ENCODE data around the gene VPS37B.

Gene VPS37B

GRCh38 chr12:122867691-122868461, 28.0 kb downstream of the VPS37B start:
- no peak for DNase-seq (ENCODE audit: low read depth in 1 of 2, low spot score in 1 of 2)

GRCh38 chr12:122866950-122867607, 28.8 kb downstream of the VPS37B start:
- no peak for DNase-seq (ENCODE audit: low read depth in 1 of 2, low spot score in 1 of 2)

DNA sequence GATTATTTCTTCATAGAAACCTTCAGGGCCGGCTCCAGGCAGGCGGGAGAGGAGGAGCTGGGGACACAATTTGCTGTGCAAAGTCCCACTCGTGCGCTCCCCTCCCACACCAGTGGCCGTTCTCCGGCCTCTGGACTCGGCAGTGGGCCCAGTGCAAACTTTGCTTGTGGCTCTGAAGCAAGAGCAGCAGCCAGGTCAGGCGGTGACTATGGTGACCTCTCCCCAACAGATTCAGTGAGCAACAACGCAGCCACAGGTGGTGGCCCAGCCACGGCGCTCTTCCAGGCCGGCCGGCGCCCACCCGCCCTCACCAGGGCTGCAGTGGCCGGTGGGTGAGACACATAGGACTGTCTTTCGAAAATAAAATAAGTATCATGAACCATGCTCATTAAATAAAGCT, 29.5 kb downstream of the VPS37B start:
- DNase-seq (ENCODE audit: low read depth in 1 of 2, low spot score in 1 of 2): no peak

- no peak for DNase-seq (ENCODE audit: low read depth in 1 of 2, low spot score in 1 of 2)
Measured at GRCh38 chr12:122865268-122866231, 30.4 kb downstream of the VPS37B start.

DNA sequence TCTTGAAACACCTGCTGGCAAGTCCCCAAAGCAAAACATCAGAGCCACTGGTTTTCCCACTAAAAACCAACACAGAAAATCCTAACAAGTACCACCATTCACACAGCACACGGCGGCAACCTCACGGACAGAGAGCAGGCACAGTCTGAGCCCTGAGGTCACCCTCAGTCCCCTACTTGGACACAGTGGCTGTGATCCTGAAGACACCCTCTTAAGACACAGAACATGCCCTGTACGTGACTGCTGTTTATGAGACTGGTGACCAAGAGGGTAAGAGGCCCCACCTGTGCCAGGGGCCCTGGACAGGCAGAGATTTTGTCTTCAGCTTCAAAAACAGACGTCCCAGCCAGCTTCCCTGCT, 31.1 kb downstream of the VPS37B start:
- DNase-seq (ENCODE audit: low read depth in 1 of 2, low spot score in 1 of 2): no peak

DNA sequence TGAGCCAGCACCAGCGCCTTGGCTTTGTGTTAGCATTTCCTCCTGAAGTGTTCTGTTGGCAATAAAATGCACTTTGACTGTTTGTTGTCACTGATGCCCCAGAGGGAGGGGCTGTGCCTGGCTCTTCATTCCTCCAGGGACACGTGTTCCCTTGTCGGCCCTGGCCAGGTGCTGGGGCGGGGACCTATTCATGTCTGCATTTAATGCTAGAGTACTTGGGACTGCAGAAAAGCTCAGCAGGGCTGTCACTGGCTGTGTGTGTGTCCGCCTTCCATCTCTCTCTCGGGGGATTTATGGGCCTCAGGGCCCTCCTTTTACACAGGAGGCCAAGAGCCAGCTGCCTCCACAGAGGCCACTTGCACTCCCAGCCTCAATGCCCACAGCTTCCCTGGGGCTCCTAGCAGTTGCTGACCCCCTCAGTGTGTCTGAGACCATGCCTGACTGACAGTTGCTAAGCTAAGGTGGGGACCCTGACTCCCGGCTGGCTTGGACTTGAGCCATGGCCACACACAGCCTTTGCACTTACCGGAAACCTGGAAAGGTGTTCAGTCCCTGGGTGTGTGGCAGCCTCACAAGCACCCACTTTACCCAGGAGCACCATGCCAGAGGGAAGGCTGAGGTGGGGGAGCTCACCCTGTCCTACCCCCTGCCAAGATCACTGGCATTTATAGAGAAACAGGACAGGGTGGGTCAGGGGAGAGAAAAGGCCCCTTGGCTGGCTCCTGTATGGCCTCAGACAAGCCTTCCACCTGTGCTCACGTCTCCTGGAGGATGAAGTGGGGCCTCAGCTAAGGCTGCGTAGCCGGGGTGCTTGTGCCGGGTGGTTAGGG, 32.8 kb downstream of the VPS37B start:
- no peak for DNase-seq (ENCODE audit: low read depth in 1 of 2, low spot score in 1 of 2)

DNA sequence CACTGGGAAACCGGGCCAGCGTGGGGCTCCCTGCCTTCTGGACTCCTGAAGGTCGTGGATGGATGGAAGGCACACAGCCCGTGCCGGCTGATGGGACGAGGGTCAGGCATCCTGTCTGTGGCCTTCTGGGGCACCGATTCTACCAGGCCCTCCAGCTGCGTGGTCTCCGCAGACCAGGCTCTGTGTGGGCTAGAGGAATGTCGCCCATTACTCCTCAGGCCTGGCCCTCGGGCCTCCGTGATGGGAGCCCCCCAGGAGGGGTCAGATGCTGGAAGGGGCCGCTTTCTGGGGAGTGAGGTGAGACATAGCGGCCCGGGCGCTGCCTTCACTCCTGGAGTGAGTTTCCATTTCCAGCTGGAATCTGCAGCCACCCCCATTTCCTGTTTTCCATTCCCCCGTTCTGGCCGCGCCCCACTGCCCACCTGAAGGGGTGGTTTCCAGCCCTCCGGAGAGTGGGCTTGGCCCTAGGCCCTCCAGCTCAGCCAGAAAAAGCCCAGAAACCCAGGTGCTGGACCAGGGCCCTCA, 33.8 kb downstream of the VPS37B start:
- no peak for DNase-seq (ENCODE audit: low read depth in 1 of 2, low spot score in 1 of 2)

DNA sequence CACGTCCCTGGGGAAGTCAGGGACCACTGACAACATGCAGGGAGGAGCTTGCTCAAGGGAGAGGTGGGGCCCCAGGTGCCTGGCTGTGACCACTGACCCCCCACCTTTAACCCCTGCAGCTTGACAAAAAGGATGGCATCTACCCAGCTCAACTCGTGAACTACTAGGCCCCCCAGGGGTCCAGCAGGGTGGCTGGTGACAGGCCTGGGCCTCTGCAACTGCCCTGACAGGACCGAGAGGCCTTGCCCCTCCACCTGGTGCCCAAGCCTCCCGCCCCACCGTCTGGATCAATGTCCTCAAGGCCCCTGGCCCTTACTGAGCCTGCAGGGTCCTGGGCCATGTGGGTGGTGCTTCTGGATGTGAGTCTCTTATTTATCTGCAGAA, 34.3 kb downstream of the VPS37B start:
- DNase-seq (ENCODE audit: low read depth in 1 of 2, low spot score in 1 of 2): no peak

- no peak for DNase-seq (ENCODE audit: low read depth in 1 of 2, low spot score in 1 of 2)
Measured at GRCh38 chr12:122860854-122861586, 34.9 kb downstream of the VPS37B start.

DNA sequence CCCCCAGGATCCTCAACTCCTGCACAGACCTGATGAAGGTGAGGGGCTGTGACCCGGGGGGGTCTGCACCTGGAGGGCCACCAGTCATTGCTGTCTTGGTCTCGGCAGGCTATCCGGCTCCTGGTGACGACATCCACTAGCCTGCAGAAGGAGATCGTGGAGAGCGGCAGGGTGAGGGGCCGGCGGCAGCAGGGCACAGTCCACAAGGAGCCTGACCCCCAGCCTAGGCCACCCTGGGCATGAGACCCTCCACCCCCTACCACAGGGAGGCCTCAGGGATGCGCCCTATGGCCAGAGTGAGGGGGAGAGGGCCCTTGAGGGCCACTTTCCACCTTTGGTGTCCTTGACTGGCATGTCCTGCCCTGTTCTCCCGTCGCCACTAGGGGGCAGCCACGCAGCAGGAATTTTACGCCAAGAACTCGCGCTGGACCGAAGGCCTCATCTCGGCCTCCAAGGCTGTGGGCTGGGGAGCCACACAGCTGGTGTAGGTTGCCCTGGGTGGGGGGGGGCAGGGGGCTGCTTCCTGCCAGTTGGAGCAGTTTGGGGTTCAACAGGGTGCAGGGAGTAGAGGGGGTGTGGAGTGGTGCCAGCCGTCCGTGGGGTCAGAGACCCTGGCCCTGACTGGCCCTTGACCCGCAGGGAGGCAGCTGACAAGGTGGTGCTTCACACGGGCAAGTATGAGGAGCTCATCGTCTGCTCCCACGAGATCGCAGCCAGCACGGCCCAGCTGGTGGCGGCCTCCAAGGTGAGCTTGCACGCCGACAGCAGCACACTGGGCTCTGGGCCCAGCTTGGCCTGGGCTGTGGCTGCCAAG, 35.7 kb downstream of the VPS37B start:
- DNase-seq (ENCODE audit: low read depth in 1 of 2, low spot score in 1 of 2): peak; percentile 68 to 69

DNA sequence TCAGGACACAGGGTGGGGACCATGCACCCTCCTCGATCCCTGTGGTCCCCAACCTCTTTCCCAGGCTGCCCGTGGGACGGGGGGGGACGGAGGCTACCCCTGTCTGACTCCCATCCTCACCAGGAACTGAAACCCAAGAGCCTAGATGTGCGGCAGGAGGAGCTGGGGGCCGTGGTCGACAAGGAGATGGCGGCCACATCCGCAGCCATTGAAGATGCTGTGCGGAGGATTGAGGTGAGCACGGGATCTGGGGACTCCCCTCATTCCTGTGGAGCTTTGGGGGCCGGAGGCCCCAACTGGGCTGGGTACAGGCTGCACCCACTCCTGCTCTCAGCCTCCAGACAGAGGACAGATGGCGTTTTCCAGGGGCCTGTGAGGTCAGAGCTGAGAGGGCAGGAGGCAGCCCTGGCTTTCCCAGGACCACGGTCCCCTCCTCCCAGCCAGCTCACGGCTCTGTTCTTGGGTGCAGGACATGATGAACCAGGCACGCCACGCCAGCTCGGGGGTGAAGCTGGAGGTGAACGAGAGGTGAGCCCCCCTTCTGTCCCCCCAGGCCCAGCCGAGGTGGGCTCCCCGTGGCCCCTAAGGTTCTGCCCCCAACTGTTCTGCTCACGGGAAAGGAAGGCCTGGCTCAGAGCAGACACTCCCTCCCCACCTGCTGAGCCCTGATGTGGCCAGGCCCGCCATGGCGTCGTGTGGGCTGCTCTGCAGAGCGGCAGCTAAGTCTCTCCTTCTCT, 36.5 kb downstream of the VPS37B start:
- no peak for DNase-seq (ENCODE audit: low read depth in 1 of 2, low spot score in 1 of 2)

- no peak for DNase-seq (ENCODE audit: low read depth in 1 of 2, low spot score in 1 of 2)
Measured at GRCh38 chr12:122858591-122859302, 37.2 kb downstream of the VPS37B start.

GRCh38 chr12:122858171-122858570, 37.8 kb downstream of the VPS37B start:
- DNase-seq (ENCODE audit: low read depth in 1 of 2, low spot score in 1 of 2): no peak

DNA sequence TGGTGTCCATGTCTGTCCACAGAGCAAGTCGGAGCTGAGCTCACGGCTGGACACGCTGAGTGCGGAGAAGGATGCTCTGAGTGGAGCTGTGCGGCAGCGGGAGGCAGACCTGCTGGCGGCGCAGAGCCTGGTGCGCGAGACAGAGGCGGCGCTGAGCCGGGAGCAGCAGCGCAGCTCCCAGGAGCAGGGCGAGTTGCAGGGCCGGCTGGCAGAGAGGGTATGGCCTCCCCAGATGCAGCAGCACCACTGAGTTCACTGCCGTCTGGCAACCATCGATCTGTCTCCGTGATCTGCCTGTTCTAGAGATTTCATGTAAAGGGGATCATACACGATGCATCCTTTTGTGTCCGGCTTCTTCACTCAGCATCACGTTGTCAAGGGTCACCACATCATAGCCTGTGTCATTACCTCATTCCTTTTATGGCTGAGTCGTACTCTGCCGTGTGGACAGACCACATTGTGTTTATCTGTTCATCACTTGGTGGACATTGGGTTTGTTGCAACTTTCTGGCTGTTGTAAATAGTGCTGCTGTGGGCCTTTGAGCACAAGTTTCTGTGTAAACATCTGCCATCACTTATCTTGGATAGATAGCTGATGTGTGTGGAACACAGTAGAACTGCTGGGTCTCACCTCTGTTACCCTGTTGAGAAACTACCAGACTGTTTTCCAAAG, 38.8 kb downstream of the VPS37B start:
- no peak for DNase-seq (ENCODE audit: low read depth in 1 of 2, low spot score in 1 of 2)

- no peak for DNase-seq (ENCODE audit: low read depth in 1 of 2, low spot score in 1 of 2)
Measured at GRCh38 chr12:122855928-122856831, 39.7 kb downstream of the VPS37B start.

Data from activated T-helper 1 cell treated with anti-CD3 and anti-CD28 coated beads, Interleukin-2, amount 50 U/mL, for 16 hours (primary cell).